ENCODE measurements around the gene DNAH9.

Gene DNAH9

DNA sequence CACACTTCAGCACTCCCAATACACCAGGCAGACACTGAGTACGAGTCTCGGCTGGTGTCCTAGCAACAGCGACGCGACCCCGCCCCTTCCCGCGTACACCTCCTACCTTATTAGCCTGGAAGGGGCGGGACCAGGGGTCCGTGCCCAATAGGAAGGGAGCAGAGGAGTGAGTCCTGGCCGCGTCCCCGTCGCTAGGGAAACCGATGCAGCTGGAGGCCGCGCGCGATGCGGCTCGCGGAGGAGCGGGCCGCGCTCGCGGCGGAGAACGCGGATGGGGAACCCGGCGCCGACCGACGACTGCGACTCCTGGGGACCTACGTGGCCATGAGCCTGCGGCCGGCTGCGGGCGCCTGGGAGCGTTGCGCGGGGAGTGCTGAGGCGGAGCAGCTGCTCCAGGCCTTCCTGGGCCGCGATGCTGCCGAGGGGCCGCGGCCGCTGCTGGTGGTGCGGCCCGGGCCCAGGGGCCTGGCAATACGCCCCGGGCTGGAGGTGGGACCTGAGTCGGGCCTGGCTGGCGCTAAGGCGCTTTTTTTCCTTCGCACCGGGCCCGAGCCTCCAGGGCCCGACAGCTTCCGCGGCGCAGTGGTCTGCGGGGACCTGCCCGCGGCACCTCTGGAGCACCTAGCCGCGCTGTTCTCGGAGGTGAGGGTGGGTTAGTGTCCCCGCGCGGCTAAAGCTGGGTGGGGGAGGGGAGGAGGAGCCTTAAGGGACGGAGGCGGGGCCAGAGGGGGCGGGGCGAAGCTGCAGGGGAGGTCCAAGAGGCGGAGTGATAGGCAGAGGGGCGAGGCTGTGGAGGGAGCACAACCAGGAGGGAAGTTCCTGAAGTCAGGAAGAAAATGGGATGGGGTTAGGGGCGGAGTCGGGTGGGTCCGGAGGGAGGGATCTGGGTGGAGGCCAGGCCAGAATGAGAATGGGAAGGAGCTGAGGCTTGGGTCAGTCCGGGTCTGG lies at the start of gene DNAH9:
DNAH9 (plus strand) TSS at position 197 of the 948 bp plus-strand sequence; CDS start at position 226, 29 bp downstream.
- intact Hi-C loops (cut with micrococcal nuclease), result no loop called here
- Mint-ChIP-seq H3K9me3 (peaks cover 9% of the 10 kb centered on the region), H3K27ac (no peak within 1 kb of the TSS)

DNA sequence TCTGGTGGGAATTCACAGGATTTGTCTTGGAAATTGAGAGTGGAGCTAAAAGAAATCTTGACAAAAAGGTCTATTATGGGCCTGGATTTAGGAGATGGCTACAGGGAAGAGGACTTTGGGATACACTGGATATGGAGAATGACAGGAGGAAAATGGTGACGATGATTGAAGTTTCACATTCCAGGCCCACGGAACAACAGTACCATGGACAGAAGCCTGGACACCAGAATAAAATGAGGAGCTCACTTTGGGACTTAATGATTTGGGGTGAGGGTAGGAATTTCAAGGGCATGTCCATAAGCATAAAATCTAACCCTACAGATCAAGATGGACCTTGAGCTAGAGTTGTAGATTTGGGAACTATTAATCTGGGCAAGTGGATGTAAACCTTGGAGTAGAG lies 47.8 kb upstream of the DNAH9 start:
- H3K4me3 Mint-ChIP-seq, result no peak overlapping the region
- H3K27me3 Mint-ChIP-seq, result no peaks in the 10 kb centered on the region
- H3K4me1 Mint-ChIP-seq (ENCODE audit: low read depth), result no peaks in the 10 kb centered on the region
- H3K27ac Mint-ChIP-seq, result no peak overlapping the region
- intact Hi-C loops (cut with micrococcal nuclease), result no loop called here
- H3K36me3 Mint-ChIP-seq (ENCODE audit: low read depth), result no peaks in the 10 kb centered on the region
- H3K9me3 Mint-ChIP-seq, result peaks cover 60% of the 10 kb centered on the region

More for the DNA sequence above, at the start of gene DNAH9:
- Mint-ChIP-seq H3K4me1 (ENCODE audit: low read depth) (no peaks in the 10 kb centered on the region), H3K4me3 (no peak within 1 kb of the TSS), H3K27me3 (peaks cover 25% of the 10 kb centered on the region), H3K36me3 (ENCODE audit: low read depth) (no peaks in the 10 kb centered on the region)

- intact Hi-C loops (cut with micrococcal nuclease), result no loop called here
- no peaks in the 10 kb centered on the region for H3K27me3 Mint-ChIP-seq
Observed at GRCh38 chr17:11551442-11551841, 46.8 kb upstream of the DNAH9 start.

DNA sequence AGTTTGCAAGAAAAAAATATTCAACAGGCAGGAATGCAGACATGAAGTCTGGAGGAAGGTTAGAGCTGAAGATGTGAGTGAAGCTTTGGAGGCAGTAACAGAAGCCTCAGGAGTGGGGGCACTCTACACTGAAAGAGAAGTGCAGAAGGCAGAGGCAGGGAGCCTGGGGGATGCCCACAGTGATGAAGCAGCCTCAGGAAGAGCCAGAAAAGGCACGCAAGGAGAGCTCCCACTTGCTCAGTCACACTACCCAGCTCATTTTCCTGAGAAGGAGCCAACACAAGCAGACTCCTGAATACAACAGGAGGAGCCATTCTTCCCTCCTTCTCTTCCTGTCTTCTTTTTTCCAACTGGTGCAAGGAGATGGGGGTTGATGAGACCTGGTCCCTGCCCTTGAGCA lies 45.1 kb upstream of the DNAH9 start:
- no peak overlapping the region for H3K27ac Mint-ChIP-seq
- H3K4me3 Mint-ChIP-seq, result no peak overlapping the region
- no peaks in the 10 kb centered on the region for H3K4me1 Mint-ChIP-seq (ENCODE audit: low read depth)
- intact Hi-C loops (cut with micrococcal nuclease), result no loop called here
- H3K9me3 Mint-ChIP-seq, result peaks cover 61% of the 10 kb centered on the region
- no peaks in the 10 kb centered on the region for H3K36me3 Mint-ChIP-seq (ENCODE audit: low read depth)
- H3K27me3 Mint-ChIP-seq, result no peaks in the 10 kb centered on the region

More at GRCh38 chr17:11551442-11551841, 46.8 kb upstream of the DNAH9 start:
- H3K27ac Mint-ChIP-seq, result no peak overlapping the region
- H3K4me1 Mint-ChIP-seq (ENCODE audit: low read depth), result no peaks in the 10 kb centered on the region
- H3K36me3 Mint-ChIP-seq (ENCODE audit: low read depth), result no peaks in the 10 kb centered on the region
- peaks cover 62% of the 10 kb centered on the region for H3K9me3 Mint-ChIP-seq
- no peak overlapping the region for H3K4me3 Mint-ChIP-seq

DNA sequence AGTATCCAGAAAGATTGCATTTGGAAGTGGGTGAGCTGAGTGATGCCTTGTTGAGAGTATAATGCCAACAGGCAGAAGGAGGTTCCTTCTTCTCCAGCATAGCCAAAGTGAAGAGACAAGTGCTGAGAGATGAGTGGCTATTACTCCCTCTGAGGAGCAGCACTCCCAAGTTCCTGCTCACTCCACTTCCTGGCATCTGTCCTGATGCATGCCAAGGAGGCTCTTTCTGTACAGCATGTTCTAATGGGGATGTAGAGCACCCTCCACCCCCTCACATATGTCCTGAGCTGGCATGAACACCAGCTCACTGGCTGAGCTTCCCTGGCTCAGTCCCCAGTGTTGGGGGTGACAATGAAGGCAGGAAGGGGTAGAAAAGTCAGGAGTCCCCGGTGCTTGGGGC lies 44.2 kb upstream of the DNAH9 start:
- Mint-ChIP-seq H3K4me1 (ENCODE audit: low read depth) (no peaks in the 10 kb centered on the region), H3K9me3 (peaks cover 65% of the 10 kb centered on the region), H3K27me3 (no peaks in the 10 kb centered on the region), H3K4me3 (no peak overlapping the region), H3K27ac (no peak overlapping the region), H3K36me3 (ENCODE audit: low read depth) (no peaks in the 10 kb centered on the region)
- intact Hi-C loops (cut with micrococcal nuclease), result no loop called here

GRCh38 chr17:11554542-11554941 lies 43.7 kb upstream of the DNAH9 start:
- H3K4me1 Mint-ChIP-seq (ENCODE audit: low read depth), result no peaks in the 10 kb centered on the region
- no peak overlapping the region for H3K4me3 Mint-ChIP-seq
- no peaks in the 10 kb centered on the region for H3K27me3 Mint-ChIP-seq
- H3K36me3 Mint-ChIP-seq (ENCODE audit: low read depth), result no peaks in the 10 kb centered on the region
- H3K27ac Mint-ChIP-seq, result no peak overlapping the region
- peaks cover 70% of the 10 kb centered on the region for H3K9me3 Mint-ChIP-seq
- intact Hi-C loops (cut with micrococcal nuclease), result no loop called here

GRCh38 chr17:11555530-11555929 lies 42.7 kb upstream of the DNAH9 start:
- Mint-ChIP-seq H3K27me3 (no peaks in the 10 kb centered on the region), H3K4me1 (ENCODE audit: low read depth) (no peaks in the 10 kb centered on the region), H3K4me3 (no peak overlapping the region), H3K36me3 (ENCODE audit: low read depth) (no peaks in the 10 kb centered on the region), H3K27ac (no peak overlapping the region), H3K9me3 (peaks cover 65% of the 10 kb centered on the region)
- intact Hi-C loops (cut with micrococcal nuclease), result no loop called here

- Mint-ChIP-seq H3K27ac (no peak overlapping the region), H3K4me3 (no peak overlapping the region), H3K27me3 (no peaks in the 10 kb centered on the region), H3K4me1 (ENCODE audit: low read depth) (no peaks in the 10 kb centered on the region), H3K36me3 (ENCODE audit: low read depth) (no peaks in the 10 kb centered on the region), H3K9me3 (peaks cover 69% of the 10 kb centered on the region)
- intact Hi-C loops (cut with micrococcal nuclease), result no loop called here
Observed at GRCh38 chr17:11557727-11558452, 40.4 kb upstream of the DNAH9 start.

DNA sequence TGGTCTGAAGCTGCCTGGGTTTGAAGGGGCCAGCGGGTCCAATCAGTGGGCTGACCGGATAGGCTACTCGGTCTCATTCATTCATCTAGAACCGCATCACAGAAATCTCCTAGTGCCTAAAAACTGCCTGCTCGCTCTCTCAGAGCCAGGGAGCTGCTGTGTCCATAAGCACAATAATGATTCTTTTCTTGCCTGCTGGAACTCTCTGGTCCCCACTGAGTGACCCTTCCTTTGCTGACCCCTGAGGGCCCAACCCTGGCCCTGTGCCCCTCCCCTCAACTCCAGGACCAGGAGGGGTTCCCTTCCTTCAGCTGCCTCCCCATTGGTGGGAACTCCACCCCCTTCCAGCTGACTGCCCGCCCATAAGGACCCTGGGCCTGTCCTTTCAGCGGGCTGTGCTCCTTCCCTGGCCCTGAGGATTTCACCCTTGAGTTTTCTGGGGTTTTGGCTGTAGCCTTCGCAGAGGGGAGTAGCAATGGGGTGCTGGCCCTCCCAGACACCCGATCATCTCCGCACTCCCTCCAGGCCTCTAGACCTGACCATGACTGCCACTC lies 39.5 kb upstream of the DNAH9 start:
- intact Hi-C loops (cut with micrococcal nuclease), result no loop called here
- no peaks in the 10 kb centered on the region for H3K4me1 Mint-ChIP-seq (ENCODE audit: low read depth)
- no peak overlapping the region for H3K27ac Mint-ChIP-seq
- no peak overlapping the region for H3K4me3 Mint-ChIP-seq
- H3K27me3 Mint-ChIP-seq, result no peaks in the 10 kb centered on the region
- H3K9me3 Mint-ChIP-seq, result peaks cover 61% of the 10 kb centered on the region
- H3K36me3 Mint-ChIP-seq (ENCODE audit: low read depth), result no peaks in the 10 kb centered on the region

DNA sequence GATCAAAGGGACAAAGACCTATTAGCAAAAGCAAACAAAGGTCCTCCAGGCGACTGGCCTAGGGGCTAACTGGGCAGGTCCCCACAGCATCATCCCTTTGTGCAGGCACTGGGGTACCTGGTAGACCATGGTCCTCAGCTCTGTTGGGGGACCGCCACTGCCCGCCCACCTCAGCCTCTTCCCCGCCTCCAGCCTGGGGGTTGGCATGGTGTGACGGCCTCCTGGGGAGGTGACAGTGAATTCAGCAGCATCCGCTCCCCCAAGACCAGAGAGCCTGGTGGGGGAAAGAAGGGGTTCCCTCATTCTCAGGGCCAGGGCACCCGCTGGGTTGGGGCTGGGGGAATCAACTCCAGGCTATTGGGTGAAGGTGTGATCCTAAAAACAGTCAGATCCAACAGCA lies 38.7 kb upstream of the DNAH9 start:
- Mint-ChIP-seq H3K4me1 (ENCODE audit: low read depth) (no peaks in the 10 kb centered on the region), H3K4me3 (no peak overlapping the region), H3K27ac (no peak overlapping the region), H3K9me3 (peaks cover 55% of the 10 kb centered on the region), H3K36me3 (ENCODE audit: low read depth) (no peaks in the 10 kb centered on the region), H3K27me3 (no peaks in the 10 kb centered on the region)
- intact Hi-C loops (cut with micrococcal nuclease), result no loop called here

- H3K27ac Mint-ChIP-seq, result no peak overlapping the region
- no peak overlapping the region for H3K4me3 Mint-ChIP-seq
- H3K36me3 Mint-ChIP-seq (ENCODE audit: low read depth), result no peaks in the 10 kb centered on the region
- H3K27me3 Mint-ChIP-seq, result no peaks in the 10 kb centered on the region
- intact Hi-C loops (cut with micrococcal nuclease), result no loop called here
- H3K4me1 Mint-ChIP-seq (ENCODE audit: low read depth), result no peaks in the 10 kb centered on the region
- H3K9me3 Mint-ChIP-seq, result peaks cover 40% of the 10 kb centered on the region
Observed at GRCh38 chr17:11561281-11561680, 37.0 kb upstream of the DNAH9 start.

- Mint-ChIP-seq H3K4me3 (no peak overlapping the region), H3K9me3 (peaks cover 36% of the 10 kb centered on the region), H3K4me1 (ENCODE audit: low read depth) (no peaks in the 10 kb centered on the region), H3K27me3 (no peaks in the 10 kb centered on the region), H3K36me3 (ENCODE audit: low read depth) (no peaks in the 10 kb centered on the region), H3K27ac (no peak overlapping the region)
- intact Hi-C loops (cut with micrococcal nuclease), result no loop called here
Observed at GRCh38 chr17:11561702-11562101, 36.6 kb upstream of the DNAH9 start.

DNA sequence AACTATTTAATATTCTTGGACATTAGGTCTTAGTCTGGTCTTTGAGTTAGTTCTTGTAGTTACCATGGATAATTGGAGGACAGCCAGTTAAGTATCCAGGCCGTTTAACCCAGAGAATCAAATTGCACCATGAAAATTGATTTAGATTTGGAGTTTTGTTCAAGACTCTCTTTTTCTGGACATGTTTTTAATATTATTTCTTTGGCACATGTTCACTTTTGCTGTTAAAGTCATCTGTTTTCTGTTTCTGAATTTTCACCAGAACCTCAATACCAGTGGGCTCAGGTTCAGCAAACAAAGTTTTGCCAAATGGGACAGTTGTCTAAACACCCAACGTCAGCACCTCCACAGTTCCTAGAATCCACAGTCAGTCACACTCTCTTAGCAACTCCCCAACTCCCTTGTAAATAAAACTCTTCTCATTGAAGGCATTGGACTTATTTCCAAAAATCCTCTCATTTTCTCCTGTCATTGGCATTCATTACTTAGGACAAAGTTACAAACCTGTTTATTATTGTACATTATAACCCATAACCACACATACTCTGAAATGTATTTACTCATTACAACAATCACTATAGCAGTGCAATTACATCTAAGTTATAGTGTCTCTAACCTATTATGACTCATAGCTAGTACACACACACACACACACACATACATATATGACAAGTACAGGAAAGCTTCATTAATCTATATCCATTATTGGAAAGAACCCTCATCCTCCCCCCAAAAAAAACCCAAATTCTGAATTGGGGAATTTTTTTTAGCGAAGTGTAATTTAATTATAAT lies 33.5 kb upstream of the DNAH9 start:
- intact Hi-C loops (cut with micrococcal nuclease), result no loop called here
- H3K4me1 Mint-ChIP-seq (ENCODE audit: low read depth), result no peaks in the 10 kb centered on the region
- H3K4me3 Mint-ChIP-seq, result no peak overlapping the region
- H3K27me3 Mint-ChIP-seq, result no peaks in the 10 kb centered on the region
- no peak overlapping the region for H3K27ac Mint-ChIP-seq
- H3K9me3 Mint-ChIP-seq, result peaks cover 31% of the 10 kb centered on the region
- no peaks in the 10 kb centered on the region for H3K36me3 Mint-ChIP-seq (ENCODE audit: low read depth)

All from dendritic cell treated with granulocyte-macrophage colony-stimulating factor and Interleukin-4, amounts not matched to agents 40 ng/mL and 50 ng/mL, for 4 days (primary cell).